WI38 (cell line): ENCODE measurements around the gene EPB41L2.
"Not testable (repeated sequence)": the region's sequence is repeated elsewhere in the genome, so short reads cannot be mapped to it uniquely, and the experiment has no call there.

Experiments used
- H3K4me3 ChIP-seq: 2 replicates; pipeline ENCODE4 v1.5.1; 2011; ENCODE audit warnings: low read depth, mild to moderate bottlenecking, control low read depth, low read length
- CTCF ChIP-seq: IDR thresholded peaks from 2 replicates; pipeline ENCODE4 v1.5.1; 2012; ENCODE audit warnings: low read depth, mild to moderate bottlenecking, control low read depth, low read length

The EPB41L2 gene

GRCh38 chr6:131014080-131014776 is 48.8 kb downstream of the EPB41L2 start:
- H3K4me3 ChIP-seq = no peak overlapping the region
- no peak for TF ChIP-seq CTCF

GRCh38 chr6:131013495-131013894 is 49.5 kb downstream of the EPB41L2 start:
- H3K4me3 ChIP-seq = no peak overlapping the region
- TF ChIP-seq CTCF = no peak

- no peak overlapping the region for H3K4me3 ChIP-seq
- no peak for TF ChIP-seq CTCF
Measured at GRCh38 chr6:131009790-131010189, 53.3 kb downstream of the EPB41L2 start.

GRCh38 chr6:131008965-131009364 is 54.1 kb downstream of the EPB41L2 start:
- not testable (repeated sequence) for H3K4me3 ChIP-seq

- H3K4me3 ChIP-seq = not testable (repeated sequence)
Measured at GRCh38 chr6:131007964-131008363, 55.1 kb downstream of the EPB41L2 start.

GRCh38 chr6:131007286-131007685 is 55.8 kb downstream of the EPB41L2 start:
- H3K4me3 ChIP-seq = no peak overlapping the region
- no peak for TF ChIP-seq CTCF

- H3K4me3 ChIP-seq = no peak overlapping the region
- TF ChIP-seq CTCF = no peak
Measured at GRCh38 chr6:131005439-131006016, 57.5 kb downstream of the EPB41L2 start.

GRCh38 chr6:131004936-131005335 is 58.1 kb downstream of the EPB41L2 start:
- TF ChIP-seq CTCF = no peak
- no peak overlapping the region for H3K4me3 ChIP-seq
